T-helper 1 cell treated with Interleukin-12 subunit alpha and Interleukin-12 subunit beta and Interleukin-4 antibody, amounts not matched to agents 30 ng/mL and 1 ng/mL, for 36 hours (primary cell): ENCODE data around the gene GARIN5B. TPM values are rescaled to one million over a fixed set of nuclear protein-coding genes. Genes with fewer than 3 reads are reported as not detected.
"Not testable (repeated sequence)": the region's sequence is repeated elsewhere in the genome, so short reads cannot be mapped to it uniquely, and the experiment has no call there.

Experiments used
- intact Hi-C: fragments of 100-400 bp; cut with micrococcal nuclease; formaldehyde crosslinking; loops from one replicate; pipeline ENCODE4 v1.15.1; 2024
- total RNA-seq: library from RNA; stranded (reverse); gene quantifications from 2 replicates; pipeline ENCODE4 v1.2.3, GENCODE V29; 2022

GARIN5B gene
- total RNA-seq, 1 donor from 2014 or later = not detected

DNA sequence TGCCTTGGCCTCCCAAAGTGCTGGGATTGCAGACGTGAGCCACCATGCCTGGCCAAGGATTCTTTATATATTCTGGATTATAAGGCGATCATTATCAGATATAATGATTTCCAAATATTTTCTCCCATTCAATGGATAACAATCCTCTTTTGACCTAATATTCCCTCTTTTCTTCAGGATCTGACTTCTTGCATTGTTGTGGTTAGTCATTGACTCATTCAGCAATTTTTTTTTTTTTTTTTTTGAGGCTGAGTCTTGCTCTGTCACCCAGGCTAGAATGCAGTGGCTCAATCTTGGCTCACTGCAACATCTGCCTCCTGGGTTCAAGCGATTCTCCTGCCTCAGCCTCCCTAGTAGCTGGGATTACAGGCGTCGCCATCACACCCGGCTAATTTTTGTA lies 33.3 kb downstream of the GARIN5B start:
- intact Hi-C loops = not testable (repeated sequence)

DNA sequence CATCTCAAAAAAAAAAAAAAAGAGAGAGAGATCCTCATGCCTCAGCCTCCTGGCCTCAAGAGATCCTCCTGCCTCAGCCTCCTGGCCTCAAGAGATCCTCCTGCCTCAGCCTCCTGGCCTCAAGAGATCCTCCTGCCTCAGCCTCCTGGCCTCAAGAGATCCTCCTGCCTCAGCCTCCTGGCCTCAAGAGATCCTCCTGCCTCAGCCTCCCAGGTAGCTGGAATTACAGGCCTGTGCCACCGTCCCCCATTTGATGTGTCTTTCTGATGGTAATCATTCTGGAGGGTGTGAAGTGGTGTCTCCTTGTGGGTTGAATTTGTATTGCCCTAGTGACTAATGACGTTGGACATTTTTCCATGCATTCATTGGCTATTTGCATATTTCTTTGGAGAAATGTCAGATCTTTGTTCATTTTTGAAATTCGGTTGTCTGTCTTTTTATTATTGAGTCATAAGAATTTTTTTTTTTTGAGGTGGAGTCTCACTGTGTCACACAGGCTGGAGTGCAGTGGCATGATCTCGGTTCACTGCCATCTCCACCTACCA lies 34.2 kb downstream of the GARIN5B start:
- intact Hi-C loops = not testable (repeated sequence)

DNA sequence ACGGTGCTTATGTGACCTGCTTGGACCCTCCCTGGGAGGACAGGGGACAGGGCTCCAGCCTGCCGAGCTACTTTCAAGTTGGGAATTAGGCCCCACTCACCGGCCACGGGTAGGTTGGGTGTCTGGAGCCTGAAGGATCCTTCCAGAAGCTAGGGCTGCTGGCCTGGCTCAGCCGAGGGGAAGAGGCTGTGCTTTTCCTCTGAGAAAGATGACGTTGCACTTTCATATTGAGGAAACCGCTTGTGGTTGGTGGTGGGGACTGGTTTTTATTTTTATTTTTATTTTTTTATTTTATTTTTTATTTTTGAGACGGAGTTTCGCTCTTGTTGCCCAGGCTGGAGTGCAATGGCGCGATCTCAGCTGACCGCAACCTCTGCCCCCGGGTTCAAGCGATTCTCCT lies 37.9 kb downstream of the GARIN5B start, which contains the start of gene TMEM150B:
Gene TMEM150B, minus strand, starts transcription at position 170 of the 400 bp plus-strand sequence. CDS start 4,305 bp downstream, outside the sequence.
- intact Hi-C loops = no loop called here

DNA sequence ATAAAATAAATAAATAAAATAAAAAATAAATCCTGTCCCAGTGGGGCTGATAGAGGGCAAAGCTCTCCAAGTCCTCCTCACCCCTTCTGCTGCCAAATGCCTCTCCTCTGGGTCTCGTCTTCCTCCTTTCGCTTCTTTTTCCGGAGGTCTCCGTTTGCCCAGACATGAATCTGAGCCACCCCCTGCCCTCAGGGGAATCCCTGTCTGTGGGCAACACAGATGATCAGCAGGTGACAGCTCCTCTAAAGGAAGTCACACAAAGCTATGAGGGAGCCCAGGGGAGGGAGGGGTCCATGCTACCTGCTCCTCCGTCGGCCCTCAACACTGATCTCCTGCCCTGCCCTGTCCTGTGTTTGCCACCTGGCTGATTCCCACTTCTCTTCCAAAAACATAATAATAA lies 38.4 kb downstream of the GARIN5B start:
- intact Hi-C loops = no loop called here

DNA sequence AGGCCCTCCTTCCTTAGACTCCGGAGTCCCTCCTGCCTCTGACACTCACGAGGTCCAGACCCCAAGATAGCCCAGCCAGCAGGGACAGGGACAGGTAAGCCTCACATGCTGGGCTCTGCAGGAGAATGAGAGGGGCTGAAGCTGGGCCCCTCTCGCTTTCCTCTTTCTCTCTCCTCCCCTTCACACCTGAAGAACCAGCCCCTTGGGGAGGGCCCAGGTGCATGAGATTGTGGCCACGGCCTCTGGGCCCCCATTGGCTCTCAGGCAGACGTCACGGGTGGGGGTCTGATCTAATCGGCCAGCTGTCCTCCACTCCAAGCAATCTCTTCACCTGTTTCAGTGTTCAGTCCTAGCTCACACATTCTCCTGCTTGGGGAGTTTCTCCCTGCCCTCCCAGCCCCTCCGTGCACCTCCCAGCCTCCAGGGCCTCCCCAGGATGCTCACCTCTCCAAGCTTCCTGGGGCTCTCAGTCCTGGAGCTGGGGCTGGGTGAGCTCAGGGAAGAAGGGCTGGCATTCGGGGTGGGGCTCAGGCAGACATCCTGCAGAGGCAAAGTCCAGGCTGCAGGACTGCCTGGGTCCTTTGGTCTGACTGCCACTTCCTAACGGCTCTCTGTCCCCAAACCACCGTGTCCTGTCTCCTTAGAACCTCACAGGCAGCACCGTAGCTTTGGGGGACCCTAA lies 40.7 kb downstream of the GARIN5B start:
- intact Hi-C loops = no loop called here

DNA sequence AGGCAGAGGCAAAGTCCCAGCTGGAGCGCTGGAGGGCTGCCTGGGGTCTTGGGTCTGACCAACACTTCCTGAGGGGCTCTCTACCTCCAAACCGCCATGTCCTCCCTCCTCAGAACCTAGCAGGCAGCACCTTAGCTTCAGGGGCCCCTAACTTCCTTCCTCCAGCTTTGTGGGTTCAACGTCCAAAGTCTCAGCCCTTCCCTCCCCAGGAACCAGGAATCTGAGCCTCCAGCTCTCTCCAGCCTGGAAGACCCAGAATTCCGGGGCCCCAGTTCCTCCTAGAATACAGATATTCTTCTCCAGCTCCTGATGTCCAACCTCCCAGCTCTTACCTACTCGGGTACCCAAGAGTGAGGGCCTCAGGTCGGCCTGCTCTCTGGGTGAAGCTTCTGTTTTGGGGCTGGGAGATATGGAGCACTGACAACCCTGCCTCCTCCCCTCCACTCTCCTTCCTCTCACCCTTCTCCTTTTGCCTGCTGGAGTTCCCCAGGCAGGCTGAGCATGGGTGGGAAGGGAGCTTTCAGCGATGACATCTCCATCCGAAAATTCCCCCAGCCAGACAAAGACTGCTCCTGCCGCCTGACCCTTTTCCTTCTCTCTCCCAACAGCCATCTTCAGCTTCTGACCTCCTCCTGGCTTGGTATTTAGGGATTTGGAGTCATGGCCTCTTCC lies 41.5 kb downstream of the GARIN5B start:
- intact Hi-C loops = no loop called here

DNA sequence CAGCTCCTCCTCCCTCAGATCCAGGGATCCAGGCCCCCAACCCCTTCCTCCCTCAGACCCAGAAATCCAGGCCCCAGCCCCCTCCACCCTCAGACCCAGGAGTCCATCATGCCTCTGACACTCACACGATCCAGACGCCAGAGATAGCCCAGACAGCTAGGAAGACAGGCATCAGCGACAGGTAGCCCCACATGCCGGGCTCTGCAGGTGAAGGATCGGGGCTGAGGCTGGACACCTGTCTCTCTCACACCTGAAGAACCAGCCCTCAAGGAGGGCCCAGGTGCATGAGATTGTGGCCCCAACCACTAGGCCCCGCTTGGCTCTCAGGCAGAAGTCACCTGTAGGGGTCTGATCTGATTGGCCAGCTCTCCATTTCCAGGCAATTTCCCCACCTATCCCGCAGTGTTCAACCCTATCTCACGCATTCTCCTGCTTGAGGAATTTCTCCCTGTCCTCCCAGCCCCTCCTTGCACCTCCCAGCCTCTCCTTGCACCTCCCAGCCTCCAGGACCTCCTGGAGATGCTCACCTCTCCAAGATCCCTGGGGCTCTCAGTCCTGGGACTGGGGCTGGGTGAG lies 42.1 kb downstream of the GARIN5B start:
- intact Hi-C loops = no loop called here

DNA sequence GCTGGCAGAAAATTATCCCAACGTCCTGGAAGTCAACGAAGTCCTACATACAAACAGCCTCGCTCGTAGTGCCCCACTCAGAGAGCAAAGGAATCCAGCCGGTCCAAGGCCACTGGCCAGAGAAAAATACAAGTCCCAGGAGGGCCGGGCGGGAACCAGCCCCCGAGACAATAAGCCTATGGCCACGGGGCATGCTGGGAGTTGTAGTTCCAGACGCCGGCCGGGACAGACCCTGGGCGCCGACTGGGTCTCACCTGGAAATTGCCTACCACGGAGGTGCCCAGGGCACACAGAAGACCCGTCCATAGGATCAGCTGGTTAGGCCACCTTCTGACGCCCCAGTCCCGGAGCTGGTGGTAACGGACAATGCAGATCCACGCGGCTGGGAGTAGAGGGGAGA lies 43.3 kb downstream of the GARIN5B start:
- intact Hi-C loops = no loop called here

DNA sequence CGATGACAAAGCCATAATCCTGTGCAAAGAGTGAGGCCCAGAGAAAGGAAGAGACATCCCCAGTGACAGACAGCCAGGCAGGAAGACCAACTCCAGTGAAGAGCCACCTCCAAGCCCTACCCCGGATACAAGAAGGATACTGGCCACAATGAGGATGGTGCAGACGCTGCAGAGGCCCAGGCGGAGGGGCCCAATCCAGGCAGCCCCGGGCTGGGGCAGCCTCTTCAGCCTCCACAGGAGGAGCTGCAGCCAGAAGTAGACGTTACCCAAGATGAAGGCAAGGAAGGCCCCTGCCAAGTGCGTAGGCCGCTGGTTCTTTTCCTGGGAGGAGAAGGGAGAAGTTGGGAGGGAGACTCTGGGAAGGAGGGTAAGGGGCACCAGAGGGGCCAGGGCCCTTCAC lies 46.4 kb downstream of the GARIN5B start:
- intact Hi-C loops = no loop called here

DNA sequence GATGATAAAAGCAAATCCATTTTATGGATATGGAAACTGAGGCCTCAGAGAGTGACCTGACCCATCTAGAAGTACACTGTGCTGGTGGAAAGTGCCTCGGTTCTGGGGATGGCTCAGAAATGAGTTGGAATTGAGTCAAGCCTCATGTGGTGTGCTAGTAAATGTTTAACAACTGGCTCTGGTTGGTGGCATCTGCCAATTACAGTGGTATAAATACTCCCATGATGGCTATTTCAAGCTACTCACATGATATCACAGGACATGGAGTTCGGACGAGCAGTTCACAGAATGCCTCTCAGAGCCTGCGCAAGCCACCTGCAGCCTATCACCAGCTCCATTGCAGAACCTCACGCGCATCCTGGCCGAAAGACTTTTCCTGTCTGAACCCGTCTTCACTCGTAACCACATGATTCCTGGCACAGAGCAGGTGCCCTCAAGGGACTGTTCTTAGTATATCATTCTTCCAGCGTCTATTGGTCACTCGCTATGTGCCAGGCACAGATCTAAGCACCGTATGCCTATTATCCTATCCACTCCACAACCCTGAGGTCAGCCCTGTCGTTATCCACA lies 47.0 kb downstream of the GARIN5B start:
- intact Hi-C loops = no loop called here

DNA sequence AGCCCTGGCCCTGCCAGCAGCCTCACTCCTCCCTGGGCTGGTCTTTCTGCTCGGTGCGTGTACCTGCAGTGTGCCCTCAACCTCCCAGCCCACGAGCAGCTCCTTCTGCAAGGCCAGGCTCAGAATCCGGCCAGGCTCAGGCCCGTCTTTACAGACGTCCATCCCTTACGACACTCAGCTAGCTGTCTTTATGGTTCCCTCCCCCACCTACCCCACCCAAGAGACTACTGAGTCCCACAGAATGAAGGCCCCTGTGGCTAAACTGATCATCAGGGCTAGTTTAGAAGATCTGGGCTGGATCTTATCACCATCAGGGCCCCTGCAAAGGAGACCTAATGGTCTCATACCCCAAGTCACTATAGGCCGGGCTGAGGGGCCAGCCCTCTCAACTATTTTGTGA lies 48.7 kb downstream of the GARIN5B start:
- intact Hi-C loops = no loop called here

DNA sequence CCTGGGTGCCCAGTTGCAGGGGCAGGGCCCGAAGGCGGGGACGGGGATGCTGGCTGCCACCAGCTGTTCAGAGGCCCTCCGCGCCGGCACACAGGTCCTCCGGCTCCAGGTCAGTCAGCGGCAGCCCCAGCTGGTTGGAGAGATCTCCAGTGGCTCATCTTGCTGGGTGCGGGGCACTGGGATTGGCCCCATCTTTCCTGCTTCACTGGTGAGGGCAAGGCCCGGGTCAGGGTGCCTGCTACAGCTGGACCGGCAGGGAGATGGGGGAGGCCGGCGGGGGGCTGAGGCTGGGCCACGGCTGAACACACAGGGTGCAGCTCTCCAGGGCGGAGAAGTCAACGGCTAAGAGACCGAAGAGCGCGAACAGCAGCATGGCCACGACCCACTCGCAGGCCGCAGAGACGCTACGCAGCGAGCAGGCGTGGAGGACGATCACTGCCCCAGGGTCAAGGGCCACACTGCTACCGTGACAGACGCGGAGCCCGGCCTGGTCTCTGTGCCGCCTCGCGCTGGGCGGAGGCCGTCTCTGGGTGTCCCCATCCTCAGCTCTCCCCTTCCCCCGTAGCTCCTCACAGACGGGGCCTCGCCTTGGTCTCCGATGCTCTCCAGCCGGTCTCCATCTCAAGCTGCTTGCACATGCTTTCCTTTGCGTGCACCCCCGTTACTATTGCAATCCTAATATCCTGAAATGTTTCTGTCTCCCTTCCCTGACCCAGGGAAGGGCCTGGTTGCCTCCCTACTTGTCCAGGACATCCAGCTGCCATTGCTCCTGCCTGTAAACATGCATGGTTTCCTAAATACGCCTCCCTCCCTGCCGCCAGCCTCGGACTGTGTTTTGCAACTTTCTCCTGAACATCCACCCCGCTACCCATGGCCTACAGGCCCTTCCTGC lies 50.2 kb downstream of the GARIN5B start:
- intact Hi-C loops = no loop called here

DNA sequence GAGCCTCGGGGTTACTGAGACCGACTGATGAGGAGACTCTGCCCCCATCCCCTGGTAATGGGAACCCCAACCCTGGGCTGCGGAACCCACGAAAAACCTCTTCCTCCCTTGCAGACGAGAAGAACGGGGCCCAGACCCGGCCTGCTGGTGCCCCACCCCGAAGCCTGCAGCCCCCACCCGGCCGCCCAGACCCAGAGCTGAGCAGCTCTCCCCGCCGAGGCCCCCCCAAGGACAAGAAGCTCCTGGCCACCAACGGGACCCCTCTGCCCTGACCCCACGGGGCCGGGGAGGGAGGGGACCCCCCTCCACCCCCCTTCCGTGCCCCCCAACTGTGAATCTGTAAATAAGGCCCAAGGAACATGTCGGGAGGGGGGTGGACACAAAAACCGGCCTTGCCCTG lies 51.3 kb downstream of the GARIN5B start:
- intact Hi-C loops = no loop called here

DNA sequence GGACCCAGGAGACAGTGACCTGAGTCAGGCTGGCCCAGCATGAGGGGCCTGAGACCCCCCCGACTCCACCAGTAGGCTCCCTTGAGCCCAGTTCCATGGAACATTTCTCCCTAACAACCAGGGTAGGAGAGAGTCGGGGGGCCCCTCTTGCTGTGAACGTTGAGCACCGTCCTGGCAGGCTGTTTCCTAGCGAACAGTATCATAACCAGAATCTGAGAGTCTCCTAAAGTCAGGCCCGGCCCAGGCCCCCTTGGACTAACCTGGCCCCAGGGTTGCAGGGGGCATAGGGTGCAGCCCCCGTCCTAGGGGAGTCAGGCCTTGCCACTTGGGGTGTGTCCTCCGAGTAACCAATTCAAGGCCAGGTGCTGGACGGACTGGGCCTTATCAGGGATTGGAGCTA lies 51.7 kb downstream of the GARIN5B start:
- intact Hi-C loops = no loop called here

DNA sequence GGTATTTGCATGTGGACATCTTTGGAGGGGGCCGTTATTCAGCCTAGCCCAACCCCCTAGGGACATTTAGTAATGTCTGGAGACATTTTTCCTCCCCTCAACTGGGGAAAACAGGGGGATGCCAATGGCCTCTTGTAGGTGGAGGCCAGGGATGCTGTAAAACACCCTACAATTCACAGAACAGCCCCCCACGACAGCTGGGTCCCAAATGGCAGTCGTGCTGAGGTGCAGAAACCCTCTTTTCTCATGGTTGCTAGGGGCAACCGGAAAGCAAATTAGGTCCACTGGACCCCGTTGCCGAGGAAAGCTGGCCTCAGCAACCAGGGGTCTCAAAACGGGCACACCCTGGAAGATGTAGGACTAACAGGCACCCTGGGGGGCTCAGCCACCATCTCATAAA lies 52.6 kb downstream of the GARIN5B start:
- intact Hi-C loops = no loop called here

DNA sequence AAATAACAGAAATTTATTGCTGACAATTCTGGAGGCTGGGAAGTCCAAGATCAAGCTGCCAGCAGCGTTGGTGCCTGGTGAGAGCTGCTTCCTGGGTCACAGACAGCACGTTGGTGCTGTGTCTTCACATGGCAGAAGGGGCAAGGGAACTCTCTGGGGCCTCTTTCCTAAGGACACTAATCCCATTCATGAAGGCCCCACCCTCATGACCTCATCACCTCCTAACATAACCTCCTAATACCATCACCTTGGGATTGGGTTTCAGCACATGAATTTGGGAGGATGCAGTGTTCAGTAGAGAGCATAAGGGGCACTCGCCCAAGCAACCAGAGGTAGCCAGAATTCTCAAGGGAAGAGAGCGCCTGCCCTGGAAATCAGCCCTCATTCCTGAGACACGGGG lies 53.6 kb downstream of the GARIN5B start:
- intact Hi-C loops = no loop called here

DNA sequence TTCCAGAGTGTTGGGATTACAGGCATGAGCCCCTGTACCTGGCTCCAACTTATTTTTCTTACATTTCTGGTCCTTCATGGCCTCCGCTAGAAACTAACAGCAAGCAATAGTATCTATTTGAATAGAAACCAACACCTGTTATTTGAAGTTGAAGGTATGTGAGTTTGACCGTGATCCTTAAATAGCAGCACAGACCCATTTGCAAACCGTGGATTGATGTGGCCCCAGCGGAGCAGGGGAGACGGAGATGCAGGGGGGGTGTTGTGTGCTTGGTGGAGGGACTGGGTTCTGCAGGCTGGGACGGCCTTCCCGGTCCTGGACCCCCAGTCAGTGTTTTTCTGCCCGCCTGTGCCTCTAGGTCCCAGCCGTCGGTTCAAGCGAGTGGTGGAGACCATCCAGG lies 54.8 kb downstream of the GARIN5B start:
- intact Hi-C loops = no loop called here

DNA sequence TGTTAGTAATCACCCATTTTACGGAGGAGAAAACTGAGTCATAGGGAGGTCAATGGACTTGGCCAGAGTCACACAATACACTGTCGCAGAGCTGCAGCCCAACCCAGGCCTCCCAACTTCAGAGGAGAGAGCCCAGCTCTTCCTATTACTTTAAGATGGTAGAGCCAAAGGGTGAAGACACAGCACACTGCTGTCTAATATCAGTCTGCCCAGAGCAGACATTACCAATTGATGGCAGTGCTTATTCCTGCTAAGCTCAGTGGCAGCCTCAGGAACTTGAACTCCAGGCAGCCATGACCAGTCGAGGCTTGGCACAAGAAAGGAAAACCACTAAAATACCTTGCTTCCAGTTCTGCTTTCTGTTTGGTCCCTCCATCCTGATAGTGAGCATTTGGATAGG lies 56.3 kb downstream of the GARIN5B start:
- intact Hi-C loops = no loop called here

DNA sequence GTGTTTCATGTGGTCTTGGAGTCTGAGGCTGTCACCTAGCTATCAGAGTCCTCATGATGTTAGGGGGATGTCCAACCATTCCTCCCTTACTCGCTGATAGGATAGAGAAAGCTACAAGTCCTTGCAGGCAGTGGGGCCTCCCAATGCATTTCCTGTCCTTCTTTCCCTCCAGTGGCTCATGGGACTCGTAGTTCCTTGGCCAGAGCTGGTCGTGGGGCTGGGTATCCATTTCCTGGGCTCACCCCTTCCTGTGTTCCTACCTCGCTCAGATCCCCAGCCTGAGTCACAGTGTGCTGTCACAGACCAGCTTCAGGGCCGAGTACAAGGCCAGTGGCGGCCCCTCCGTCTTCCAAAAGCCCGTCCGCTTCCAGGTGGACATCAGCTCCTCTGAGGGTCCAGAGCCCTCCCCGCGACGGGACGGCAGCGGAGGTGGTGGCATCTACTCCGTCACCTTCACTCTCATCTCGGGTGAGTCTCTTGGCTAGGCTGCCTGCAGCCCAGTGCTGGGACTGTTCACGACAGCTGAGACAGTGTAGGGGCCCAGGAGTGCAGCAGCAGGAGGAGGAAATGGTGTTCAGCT lies 57.0 kb downstream of the GARIN5B start:
- intact Hi-C loops = loop anchor here (1.0 kb wide), 1 partner anchor 47 kb away; no protein-coding TSS in a partner anchor

DNA sequence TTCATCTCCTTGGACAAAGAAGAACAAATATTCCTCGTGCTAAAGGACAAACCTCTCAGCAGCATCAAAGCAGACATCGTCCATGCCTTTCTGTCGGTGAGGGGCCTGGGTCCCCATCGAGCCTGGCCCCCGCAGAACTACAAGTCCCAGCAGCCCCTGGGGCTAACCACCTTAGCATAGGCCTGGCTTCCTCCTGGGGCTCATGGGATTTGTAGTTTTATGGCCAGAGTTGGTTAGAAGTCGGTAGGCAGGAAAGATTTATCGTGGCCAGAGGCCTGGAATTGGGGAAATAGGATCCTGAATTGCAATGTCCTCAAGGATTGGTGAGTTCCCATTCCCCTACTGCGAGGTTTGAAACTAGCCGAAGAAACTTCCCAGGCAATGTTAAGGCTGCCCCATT lies 57.6 kb downstream of the GARIN5B start:
- intact Hi-C loops = loop anchor here (1.0 kb wide), 1 partner anchor 48 kb away; no protein-coding TSS in a partner anchor
